Mesodermal cell (in vitro differentiated cells): ENCODE data around the gene GPANK1.

Experiments
- H3K27ac ChIP-seq: 2 replicates; pipeline ENCODE4 v1.7.0; 2013; ENCODE audit warnings: mild to moderate bottlenecking, low read depth, low read length, moderate library complexity; ENCODE audit not compliant: severe bottlenecking
- H3K36me3 ChIP-seq: 2 replicates; pipeline ENCODE4 v1.7.1; 2013; ENCODE audit warnings: mild to moderate bottlenecking, low read length, moderate library complexity; ENCODE audit not compliant: control insufficient read depth, insufficient read depth
- H3K4me1 ChIP-seq: one replicate; pipeline ENCODE4 v1.7.1; 2013; ENCODE audit warnings: mild to moderate bottlenecking, low read length; ENCODE audit not compliant: insufficient read depth, control insufficient read depth, poor library complexity, severe bottlenecking
- H3K4me3 ChIP-seq: 2 replicates; pipeline ENCODE4 v1.7.0; 2013; ENCODE audit warnings: low read length, control low read depth, mild to moderate bottlenecking; ENCODE audit not compliant: insufficient read depth, poor library complexity, severe bottlenecking; ENCODE audit errors: extremely low read depth
- H3K9me3 ChIP-seq: 2 replicates; pipeline ENCODE4 v1.7.1; 2013; ENCODE audit warnings: mild to moderate bottlenecking, low read length, moderate library complexity; ENCODE audit not compliant: control insufficient read depth
- WGBS, 2 experiments: methylation state at CpG; one replicate each; pipeline ENCODE4 v1.1.5; 2013; ENCODE audit warnings: missing lambda C conversion rate in 2 of 2; ENCODE audit not compliant: insufficient coverage in 2 of 2; 5-methylcytosine and 5-hydroxymethylcytosine counted together

GPANK1 gene

DNA sequence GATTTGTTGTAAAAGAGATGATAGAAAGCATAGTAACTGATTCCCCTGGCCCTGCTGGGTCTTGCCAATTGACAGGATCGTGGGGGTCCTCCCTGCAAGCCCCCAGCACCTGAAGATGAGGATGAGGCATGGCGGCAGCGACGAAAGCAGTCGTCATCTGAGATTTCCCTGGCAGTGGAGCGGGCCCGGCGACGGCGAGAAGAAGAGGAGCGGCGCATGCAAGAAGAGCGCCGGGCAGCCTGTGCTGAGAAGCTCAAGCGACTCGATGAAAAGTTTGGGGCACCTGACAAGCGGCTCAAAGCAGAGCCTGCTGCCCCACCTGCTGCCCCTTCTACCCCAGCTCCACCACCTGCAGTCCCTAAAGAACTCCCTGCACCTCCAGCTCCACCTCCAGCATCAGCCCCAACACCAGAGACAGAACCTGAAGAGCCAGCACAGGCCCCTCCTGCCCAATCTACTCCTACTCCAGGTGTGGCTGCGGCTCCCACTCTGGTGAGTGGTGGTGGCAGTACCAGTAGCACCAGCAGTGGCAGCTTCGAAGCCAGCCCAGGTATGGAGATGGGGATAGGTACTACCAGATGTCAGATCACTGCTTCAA is 37.0 kb downstream of the GPANK1 start:
- H3K9me3 ChIP-seq: no peaks in the 10 kb centered on the region
- peaks cover 100% of the 10 kb centered on the region for H3K36me3 ChIP-seq
- H3K4me3 ChIP-seq: no peak overlapping the region
- WGBS, 2 experiments: 96 to 100% methylated on average over 14 to 19 of the region's 19 CpGs
- H3K27ac ChIP-seq: no peak overlapping the region
- H3K4me1 ChIP-seq: peaks cover 2% of the 10 kb centered on the region

DNA sequence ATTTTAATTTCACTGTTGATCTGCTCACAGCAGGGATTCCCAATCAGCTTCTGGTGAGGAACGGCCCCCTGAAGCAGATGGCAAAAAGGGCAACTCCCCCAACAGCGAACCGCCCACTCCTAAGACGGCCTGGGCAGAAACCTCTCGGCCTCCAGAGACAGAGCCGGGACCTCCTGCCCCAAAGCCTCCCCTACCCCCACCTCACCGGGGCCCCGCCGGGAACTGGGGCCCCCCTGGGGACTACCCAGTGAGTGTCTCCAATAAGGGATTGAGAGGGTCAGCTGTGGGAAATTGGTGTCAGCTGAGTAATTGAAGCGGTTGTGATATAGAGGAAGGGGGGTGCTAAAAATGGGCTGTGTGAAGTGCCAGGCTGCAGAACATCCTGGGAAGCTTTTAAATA is 37.8 kb downstream of the GPANK1 start:
- peaks cover 100% of the 10 kb centered on the region for H3K36me3 ChIP-seq
- no peaks in the 10 kb centered on the region for H3K9me3 ChIP-seq
- peaks cover 10% of the 10 kb centered on the region for H3K4me1 ChIP-seq
- 95 to 100% methylated on average over 4 of the region's 10 CpGs for WGBS, 2 experiments
- no peak overlapping the region for H3K27ac ChIP-seq
- no peak overlapping the region for H3K4me3 ChIP-seq

- Histone ChIP-seq H3K9me3 (no peaks in the 10 kb centered on the region), H3K4me1 (peaks cover 13% of the 10 kb centered on the region), H3K4me3 (no peak overlapping the region), H3K36me3 (peaks cover 73% of the 10 kb centered on the region), H3K27ac (no peak overlapping the region)
- 100% methylated on average over 6 of the region's 10 CpGs for WGBS, 2 experiments
Observed at GRCh38 chr6:31624070-31624469, 40.7 kb downstream of the GPANK1 start.

GRCh38 chr6:31622684-31623091 is 42.1 kb downstream of the GPANK1 start:
- Histone ChIP-seq H3K27ac (no peak overlapping the region), H3K4me3 (peak overlapping the region; percentile 90), H3K9me3 (no peaks in the 10 kb centered on the region), H3K4me1 (peaks cover 13% of the 10 kb centered on the region), H3K36me3 (peaks cover 59% of the 10 kb centered on the region)
- 93 to 94% methylated on average over 10 of the region's 10 CpGs for WGBS, 2 experiments

DNA sequence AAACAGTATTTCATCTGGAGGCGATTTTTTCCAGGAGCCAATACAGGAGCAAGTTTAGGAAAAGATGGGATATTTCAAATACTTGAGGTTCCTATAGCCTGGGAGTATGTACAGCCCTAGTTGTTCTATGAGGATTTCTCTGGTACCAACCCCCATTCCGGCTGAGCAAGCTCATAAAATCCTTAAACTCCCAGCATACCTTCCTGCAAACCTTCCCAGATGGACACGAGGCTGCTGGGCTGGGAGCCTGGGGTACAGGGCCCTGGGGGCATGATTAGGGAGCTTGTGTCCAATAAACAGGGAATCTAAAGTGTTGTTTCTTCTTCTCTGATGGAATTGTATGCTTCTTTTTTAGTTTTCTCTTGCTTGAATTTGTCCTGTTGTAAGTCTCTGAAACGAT is 42.8 kb downstream of the GPANK1 start:
- 63 to 64% methylated on average over 1 to 2 of the region's 4 CpGs for WGBS, 2 experiments
- peak overlapping the region; percentile 90 for H3K4me3 ChIP-seq

DNA sequence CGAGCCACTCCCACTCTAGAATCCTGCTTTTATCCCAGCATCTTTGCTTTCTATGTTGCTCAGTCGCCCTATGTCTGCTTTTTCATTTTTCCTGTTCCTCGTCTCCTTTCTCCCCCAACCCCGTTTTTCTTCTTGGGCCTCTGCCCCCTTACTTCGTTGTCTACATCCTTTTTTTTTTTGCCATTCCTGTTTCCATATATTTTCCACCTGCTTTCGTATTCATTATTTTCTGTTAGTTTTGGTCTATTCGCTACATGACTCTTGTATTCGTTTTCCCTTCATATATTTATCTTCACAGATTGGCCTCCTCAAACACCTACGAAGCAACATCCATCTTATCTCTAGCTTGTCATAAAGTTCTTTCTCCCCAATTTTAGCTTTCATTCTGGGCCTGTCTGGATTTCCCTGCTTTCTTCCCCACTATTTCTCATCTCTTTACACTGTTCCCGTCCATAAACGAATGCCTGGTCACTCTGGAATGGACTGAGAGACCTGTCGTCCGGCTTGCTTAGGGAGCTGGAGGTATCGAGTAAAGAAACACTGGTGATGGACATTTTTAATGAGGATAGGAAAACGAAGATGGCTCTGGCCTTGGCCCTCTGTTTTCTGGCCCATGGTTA is 43.4 kb downstream of the GPANK1 start:
- WGBS, 2 experiments: 2 to 6% methylated on average over 11 to 14 of the region's 15 CpGs

More for the DNA sequence above, 42.8 kb downstream of the GPANK1 start:
- Histone ChIP-seq H3K27ac (no peak overlapping the region), H3K4me1 (peaks cover 13% of the 10 kb centered on the region), H3K36me3 (peaks cover 52% of the 10 kb centered on the region), H3K9me3 (no peaks in the 10 kb centered on the region)

DNA sequence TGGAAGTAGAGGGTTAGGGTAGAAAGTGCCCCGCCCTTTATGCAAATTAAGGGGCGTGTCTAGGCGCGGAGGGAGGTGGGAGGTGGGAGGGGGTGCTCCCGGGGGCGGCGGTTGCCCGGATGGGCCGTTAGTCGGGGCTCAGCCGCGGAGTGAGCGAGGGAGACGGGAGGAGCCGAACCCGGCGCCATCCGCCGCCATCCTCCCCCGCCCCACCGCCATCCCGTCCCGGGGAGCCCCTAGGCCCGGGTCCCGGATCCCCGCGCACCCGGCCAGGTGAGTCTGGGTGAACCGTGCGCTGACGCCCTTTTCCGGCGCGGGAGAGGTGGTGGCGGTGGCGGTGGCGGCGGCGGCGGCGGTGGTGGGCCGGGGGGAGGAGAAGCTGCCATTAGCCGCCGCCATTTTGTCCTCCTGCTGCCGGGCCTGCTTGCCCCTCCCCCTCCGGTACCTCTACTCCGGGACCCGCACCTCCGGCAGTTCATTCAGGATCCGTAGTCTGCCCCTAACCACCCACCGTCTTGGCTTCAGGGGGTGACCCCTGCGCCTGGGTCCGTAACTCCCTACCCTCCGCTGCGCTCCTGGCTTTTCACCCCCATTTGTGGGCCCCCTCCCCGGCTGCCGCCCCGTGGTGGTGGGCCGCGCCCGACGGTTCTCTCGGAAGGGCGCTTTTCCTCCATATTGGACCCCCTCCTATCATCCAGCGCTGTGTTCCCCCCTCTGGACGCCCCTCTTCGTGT is 44.0 kb downstream of the GPANK1 start, which contains the start of gene PRRC2A:
Gene PRRC2A, plus strand, starts transcription at position 130 of the 734 bp plus-strand sequence. CDS start 2,075 bp downstream, outside the sequence.
- peak within 1 kb of the TSS; percentile 99 for H3K27ac ChIP-seq
- H3K4me3 ChIP-seq: peak within 1 kb of the TSS; percentile 90
- peaks cover 13% of the 10 kb centered on the region for H3K4me1 ChIP-seq
- 0% methylated on average over 18 to 31 of the region's 67 CpGs for WGBS, 2 experiments
- H3K36me3 ChIP-seq: peaks cover 40% of the 10 kb centered on the region
- no peaks in the 10 kb centered on the region for H3K9me3 ChIP-seq

More for the DNA sequence above, 43.4 kb downstream of the GPANK1 start:
- Histone ChIP-seq H3K4me3 (peak overlapping the region; percentile 90), H3K9me3 (no peaks in the 10 kb centered on the region), H3K36me3 (peaks cover 47% of the 10 kb centered on the region), H3K4me1 (peaks cover 13% of the 10 kb centered on the region), H3K27ac (peak overlapping the region; percentile 99)

DNA sequence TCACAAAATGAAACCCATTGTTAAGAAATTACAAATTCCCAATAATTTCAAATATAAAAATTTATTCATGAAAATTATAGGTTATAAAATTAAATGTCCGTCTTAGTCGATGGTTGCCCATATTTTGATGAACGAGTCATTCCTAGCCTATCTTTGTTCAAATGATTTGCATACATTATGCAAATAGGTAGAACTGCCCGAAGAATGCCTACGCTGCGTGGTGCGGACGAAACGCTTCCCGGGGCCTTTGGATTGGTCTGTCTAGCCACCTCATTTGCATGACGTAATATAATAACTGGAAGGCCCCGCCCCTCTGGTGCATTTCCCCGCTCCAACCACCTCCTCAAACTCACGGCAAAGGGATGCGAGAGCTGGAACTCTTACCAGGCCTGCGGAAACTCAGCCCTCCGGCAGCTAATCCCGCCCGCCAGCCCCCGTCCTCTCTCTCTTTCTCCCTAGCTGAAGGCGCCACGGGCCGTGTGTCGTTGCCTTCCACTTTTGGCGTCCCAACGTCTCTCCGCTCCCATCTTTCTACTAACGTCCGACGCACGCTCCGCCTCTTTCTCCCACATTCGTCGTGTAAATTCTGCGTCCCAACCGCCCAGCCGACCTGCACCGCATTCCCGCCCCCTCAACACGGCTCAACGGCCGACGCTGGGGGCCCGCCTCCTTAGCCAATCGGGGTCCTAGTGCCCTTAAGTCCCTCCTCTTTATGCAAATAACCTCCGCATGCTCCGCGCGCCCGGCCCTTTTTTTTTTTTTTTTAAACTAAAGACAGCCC is 44.8 kb downstream of the GPANK1 start:
- Histone ChIP-seq H3K4me1 (peaks cover 13% of the 10 kb centered on the region), H3K4me3 (peak overlapping the region; percentile 90), H3K36me3 (peaks cover 32% of the 10 kb centered on the region), H3K9me3 (no peaks in the 10 kb centered on the region), H3K27ac (peak overlapping the region; percentile 99)
- WGBS, 2 experiments: 0 to 1% methylated on average over 40 of the region's 50 CpGs

- H3K27ac ChIP-seq: no peak overlapping the region
- peaks cover 3% of the 10 kb centered on the region for H3K4me1 ChIP-seq
- 80 to 100% methylated on average over 1 to 2 of the region's 2 CpGs for WGBS, 2 experiments
- H3K36me3 ChIP-seq: peaks cover 3% of the 10 kb centered on the region
- H3K4me3 ChIP-seq: no peak overlapping the region
- no peaks in the 10 kb centered on the region for H3K9me3 ChIP-seq
Observed at GRCh38 chr6:31617010-31617409, 47.8 kb downstream of the GPANK1 start.

- 66 to 76% methylated on average over 5 to 6 of the region's 7 CpGs for WGBS, 2 experiments
- no peak overlapping the region for H3K27ac ChIP-seq
Observed at GRCh38 chr6:31615748-31616147, 49.0 kb downstream of the GPANK1 start.

More at GRCh38 chr6:31615748-31616147, 49.0 kb downstream of the GPANK1 start:
- no peaks in the 10 kb centered on the region for H3K9me3 ChIP-seq
- no peaks in the 10 kb centered on the region for H3K36me3 ChIP-seq
- no peak overlapping the region for H3K4me3 ChIP-seq
- no peaks in the 10 kb centered on the region for H3K4me1 ChIP-seq
